GM12891 (cell line): ENCODE results near the gene RAP2A.

ENCODE experiments used
- PAX5 ChIP-seq: IDR thresholded peaks from 2 replicates; pipeline ENCODE4 v1.6.1; 2011; ENCODE audit warnings: low read length, moderate library complexity, mild to moderate bottlenecking; ENCODE audit not compliant: insufficient read depth, severe bottlenecking
- POLR2A ChIP-seq: IDR thresholded peaks from 2 replicates; pipeline ENCODE4 v1.6.1; 2011; ENCODE audit warnings: low read depth, low read length, control low read depth
- POLR2AphosphoS5 ChIP-seq: IDR thresholded peaks from 2 replicates; pipeline ENCODE4 v1.6.1; 2011; ENCODE audit warnings: low read depth, low read length, control low read depth
- POU2F2 ChIP-seq: IDR thresholded peaks from 2 replicates; pipeline ENCODE4 v1.6.1; 2011; ENCODE audit warnings: low read depth, mild to moderate bottlenecking, control low read depth, low read length, moderate library complexity
- SPI1 ChIP-seq: IDR thresholded peaks from 2 replicates; pipeline ENCODE4 v1.6.1; 2011; ENCODE audit warnings: low read depth, low read length, control low read depth
- TAF1 ChIP-seq: IDR thresholded peaks from 2 replicates; pipeline ENCODE4 v1.6.1; 2011; ENCODE audit warnings: low read depth, low read length, control low read depth

GRCh38 chr13:97433727-97434396, at the start of gene RAP2A:
- TF ChIP-seq POLR2A (peak; percentile 68; the same call in 1 of the 2 replicates), POLR2AphosphoS5 (no peak), TAF1 (no peak), POU2F2 (no peak), PAX5 (peak; percentile 49), SPI1 (no peak)
